Tibial nerve (tissue), 4 donors: ENCODE measurements around the gene DOK3.

Source experiments
- EP300 ChIP-seq, 2 donors: sonication (generic); formaldehyde crosslinking; IDR thresholded peaks; one replicate each; pipeline ENCODE4 v1.6.1; 2017; ENCODE audit warnings: antibody characterized with exemption in 2 of 2, mild to moderate bottlenecking in 1 of 2
- POLR2A ChIP-seq, 2 donors: fragments of 450-650 bp; IDR thresholded peaks; one replicate each; pipeline ENCODE4 v1.6.1; 2017; ENCODE audit warnings: antibody characterized with exemption in 2 of 2, mild to moderate bottlenecking in 2 of 2, moderate library complexity in 2 of 2
- TF ChIP-seq, protein P1 (sequence below), 5 experiments: fragments of 200-600 bp in 3 of 5; fragments of 450-650 bp in 2 of 5; sonication (generic) in 3 of 5; IDR thresholded peaks; one replicate each; pipeline ENCODE4 v1.5.1; 2016 to 2019; ENCODE audit warnings: antibody characterized with exemption in 5 of 5, mild to moderate bottlenecking in 3 of 5, moderate library complexity in 2 of 5

DNA sequence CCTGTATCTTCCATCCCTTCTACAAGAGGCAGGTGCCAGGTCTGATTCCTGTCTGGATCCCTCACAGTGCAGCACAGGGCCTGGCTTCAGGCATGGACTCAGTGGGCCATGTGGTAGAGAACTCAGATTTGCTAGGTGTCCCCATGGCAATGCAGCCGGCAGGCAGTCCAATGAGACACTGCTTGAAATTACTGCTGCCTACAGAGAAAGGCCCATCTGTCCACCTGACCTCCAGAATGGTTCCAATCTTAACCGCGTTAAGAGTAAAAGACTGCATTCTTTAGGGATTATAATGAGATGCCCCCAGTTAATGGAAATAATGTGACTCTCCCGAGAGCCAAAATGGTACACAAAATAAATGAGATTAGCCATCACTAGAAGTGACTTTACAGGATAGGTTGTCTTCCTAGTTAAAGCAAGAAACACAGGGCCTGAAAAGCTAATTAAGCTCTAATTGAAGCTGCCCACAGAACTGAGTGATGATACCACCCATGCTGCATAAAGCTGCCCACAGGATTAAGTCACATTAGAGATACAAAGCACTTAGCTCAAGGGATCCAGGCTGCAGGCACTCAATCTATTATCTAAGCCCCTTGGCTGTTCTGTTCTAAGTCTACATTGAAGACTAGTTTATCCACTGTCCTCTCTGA, 33.3 kb upstream of the DOK3 start:
- TF ChIP-seq, protein P1, sequence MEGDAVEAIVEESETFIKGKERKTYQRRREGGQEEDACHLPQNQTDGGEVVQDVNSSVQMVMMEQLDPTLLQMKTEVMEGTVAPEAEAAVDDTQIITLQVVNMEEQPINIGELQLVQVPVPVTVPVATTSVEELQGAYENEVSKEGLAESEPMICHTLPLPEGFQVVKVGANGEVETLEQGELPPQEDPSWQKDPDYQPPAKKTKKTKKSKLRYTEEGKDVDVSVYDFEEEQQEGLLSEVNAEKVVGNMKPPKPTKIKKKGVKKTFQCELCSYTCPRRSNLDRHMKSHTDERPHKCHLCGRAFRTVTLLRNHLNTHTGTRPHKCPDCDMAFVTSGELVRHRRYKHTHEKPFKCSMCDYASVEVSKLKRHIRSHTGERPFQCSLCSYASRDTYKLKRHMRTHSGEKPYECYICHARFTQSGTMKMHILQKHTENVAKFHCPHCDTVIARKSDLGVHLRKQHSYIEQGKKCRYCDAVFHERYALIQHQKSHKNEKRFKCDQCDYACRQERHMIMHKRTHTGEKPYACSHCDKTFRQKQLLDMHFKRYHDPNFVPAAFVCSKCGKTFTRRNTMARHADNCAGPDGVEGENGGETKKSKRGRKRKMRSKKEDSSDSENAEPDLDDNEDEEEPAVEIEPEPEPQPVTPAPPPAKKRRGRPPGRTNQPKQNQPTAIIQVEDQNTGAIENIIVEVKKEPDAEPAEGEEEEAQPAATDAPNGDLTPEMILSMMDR (IDR thresholded peaks at IDR 0.05): no peak
- TF ChIP-seq EP300 (IDR thresholded peaks at IDR 0.05) (no peak), POLR2A (IDR thresholded peaks at IDR 0.05) (no peak)
